HUES6 (cell line): Measurements from ENCODE around the gene SNTG2.
A peak's percentile ranks its signal among the peaks of the same experiment; 100 is the strongest.

ENCODE experiments used
- H3K27ac ChIP-seq: 2 replicates; pipeline ENCODE4 v1.7.0; 2013; ENCODE audit warnings: low read depth, mild to moderate bottlenecking, low read length, inconsistent platforms
- H3K27me3 ChIP-seq: 2 replicates; pipeline ENCODE4 v1.6.1; 2013; ENCODE audit warnings: low read length; ENCODE audit not compliant: control insufficient read depth, insufficient read depth
- H3K36me3 ChIP-seq: 2 replicates; pipeline ENCODE4 v1.6.1; 2013; ENCODE audit warnings: low read length; ENCODE audit not compliant: control insufficient read depth, insufficient read depth
- H3K4me1 ChIP-seq: 2 replicates; pipeline ENCODE4 v1.6.1; 2013; ENCODE audit warnings: low read length; ENCODE audit not compliant: control insufficient read depth, insufficient read depth
- H3K4me3 ChIP-seq: 2 replicates; pipeline ENCODE4 v1.5.1; 2013; ENCODE audit warnings: low read depth, low read length
- H3K9ac ChIP-seq: one replicate; pipeline ENCODE4 v1.6.1; 2013; ENCODE audit warnings: mild to moderate bottlenecking, low read length
- H3K9me3 ChIP-seq: 2 replicates; pipeline ENCODE4 v1.6.1; 2013; ENCODE audit warnings: low read depth, low read length; ENCODE audit not compliant: control insufficient read depth, insufficient read depth

The SNTG2 gene

DNA sequence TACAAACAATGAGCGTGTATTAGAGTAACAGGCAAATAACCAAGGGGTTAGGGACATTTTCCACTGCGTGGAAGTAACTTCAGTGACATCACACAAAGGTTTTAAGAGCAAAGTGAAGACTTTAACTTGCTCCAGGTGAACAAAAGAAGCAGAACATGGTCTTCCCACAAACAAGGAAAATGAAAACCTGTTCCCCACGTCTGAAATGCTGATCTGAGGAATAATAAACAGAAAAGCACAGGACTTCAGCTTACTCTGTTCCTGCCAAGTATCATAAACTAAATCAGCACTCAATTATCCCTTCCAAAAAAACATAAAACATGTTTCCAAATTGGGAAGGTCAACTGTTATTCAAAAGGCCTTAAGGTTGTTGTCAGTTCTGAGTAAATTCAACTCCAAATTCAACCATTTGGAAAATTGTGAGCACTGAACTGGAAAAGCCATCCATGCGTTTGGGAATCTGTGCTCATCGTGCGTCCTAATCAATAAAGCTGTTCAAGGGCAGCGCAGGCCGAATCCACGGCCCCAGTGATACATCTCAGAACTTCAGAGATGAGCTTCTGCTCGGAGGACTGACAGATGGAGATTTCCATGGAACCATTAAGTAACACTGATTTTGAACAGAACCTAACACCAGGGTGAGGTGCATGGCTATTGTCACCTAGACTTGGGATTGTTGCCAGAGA lies 7.7 kb upstream of the SNTG2 start:
- Histone ChIP-seq H3K9ac (no peak overlapping the region), H3K9me3 (peaks cover 12% of the 10 kb centered on the region), H3K27ac (no peak overlapping the region), H3K4me3 (no peak overlapping the region), H3K27me3 (peaks cover 11% of the 10 kb centered on the region), H3K36me3 (no peaks in the 10 kb centered on the region), H3K4me1 (peaks cover 11% of the 10 kb centered on the region)

DNA sequence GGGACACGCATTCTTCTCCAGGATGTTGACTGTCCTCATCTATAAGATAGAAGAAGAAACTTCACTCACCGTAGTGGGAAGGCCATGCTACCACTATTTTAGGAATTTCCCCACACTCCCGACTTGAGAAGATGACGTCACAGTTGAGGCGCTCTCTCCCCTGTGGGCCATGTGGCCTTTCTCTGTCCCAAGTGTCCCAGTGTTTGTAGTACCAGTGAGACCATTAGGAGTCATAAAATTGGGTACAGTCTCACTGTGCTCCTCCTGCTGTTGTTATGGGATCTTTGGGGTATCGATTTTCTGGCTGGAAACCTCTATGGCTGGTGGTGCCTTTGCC lies 7.2 kb upstream of the SNTG2 start:
- Histone ChIP-seq H3K27me3 (peaks cover 15% of the 10 kb centered on the region), H3K36me3 (no peaks in the 10 kb centered on the region), H3K27ac (no peak overlapping the region), H3K9me3 (peaks cover 12% of the 10 kb centered on the region), H3K4me1 (peaks cover 11% of the 10 kb centered on the region), H3K4me3 (no peak overlapping the region), H3K9ac (no peak overlapping the region)

GRCh38 chr2:943821-944220 lies 6.8 kb upstream of the SNTG2 start:
- peaks cover 18% of the 10 kb centered on the region for H3K27me3 ChIP-seq
- no peaks in the 10 kb centered on the region for H3K36me3 ChIP-seq
- H3K4me1 ChIP-seq, result peaks cover 11% of the 10 kb centered on the region
- no peak overlapping the region for H3K4me3 ChIP-seq
- no peak overlapping the region for H3K27ac ChIP-seq
- peaks cover 12% of the 10 kb centered on the region for H3K9me3 ChIP-seq
- H3K9ac ChIP-seq, result no peak overlapping the region

DNA sequence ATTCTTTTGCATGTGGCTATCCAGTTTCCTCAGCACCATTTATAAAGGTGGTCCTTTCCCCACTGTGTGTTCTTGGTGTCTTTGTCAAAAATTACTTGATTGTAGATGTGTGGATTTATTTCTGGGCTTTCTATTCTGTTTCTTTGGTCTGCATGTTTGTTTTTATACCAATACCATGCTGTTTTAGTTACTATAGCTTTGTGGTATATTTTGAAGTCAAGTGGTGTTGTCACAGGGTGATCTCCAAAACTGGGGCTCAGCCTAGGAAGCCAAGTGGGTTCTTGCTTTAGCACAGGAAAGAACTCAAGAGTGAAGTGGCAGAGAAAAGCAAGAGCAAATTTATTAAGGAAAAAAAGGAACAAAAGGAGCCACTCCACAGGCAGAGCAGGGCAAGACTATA lies 6.0 kb upstream of the SNTG2 start:
- Histone ChIP-seq H3K27ac (no peak overlapping the region), H3K36me3 (no peaks in the 10 kb centered on the region), H3K4me3 (no peak overlapping the region), H3K9me3 (peaks cover 12% of the 10 kb centered on the region), H3K9ac (no peak overlapping the region), H3K27me3 (peaks cover 27% of the 10 kb centered on the region), H3K4me1 (peaks cover 11% of the 10 kb centered on the region)

DNA sequence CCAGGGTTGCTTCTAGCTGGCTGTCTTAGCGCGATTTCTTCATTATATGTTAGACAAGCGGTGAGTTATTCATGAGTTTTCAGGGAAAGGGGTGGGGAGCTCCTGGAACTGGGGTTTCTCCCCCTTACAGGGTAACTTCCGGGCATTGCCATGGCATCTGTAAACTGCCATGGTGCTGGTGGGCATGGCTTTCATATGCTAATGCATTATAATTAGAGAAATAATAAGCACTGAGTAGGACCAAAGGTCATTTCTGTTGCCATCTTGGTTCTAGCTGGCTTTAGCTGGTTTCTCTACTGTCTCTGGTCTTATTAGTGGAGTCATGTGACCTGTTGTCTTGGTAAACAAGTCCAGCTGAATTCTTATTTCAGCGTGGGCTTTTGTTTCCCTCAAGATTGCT lies 5.5 kb upstream of the SNTG2 start:
- no peak overlapping the region for H3K9ac ChIP-seq
- peaks cover 12% of the 10 kb centered on the region for H3K9me3 ChIP-seq
- no peaks in the 10 kb centered on the region for H3K36me3 ChIP-seq
- no peak overlapping the region for H3K27ac ChIP-seq
- peaks cover 11% of the 10 kb centered on the region for H3K4me1 ChIP-seq
- H3K27me3 ChIP-seq, result peaks cover 31% of the 10 kb centered on the region
- no peak overlapping the region for H3K4me3 ChIP-seq

GRCh38 chr2:946073-946948 lies 4.3 kb upstream of the SNTG2 start:
- Histone ChIP-seq H3K9me3 (peaks cover 12% of the 10 kb centered on the region), H3K9ac (no peak overlapping the region)

DNA sequence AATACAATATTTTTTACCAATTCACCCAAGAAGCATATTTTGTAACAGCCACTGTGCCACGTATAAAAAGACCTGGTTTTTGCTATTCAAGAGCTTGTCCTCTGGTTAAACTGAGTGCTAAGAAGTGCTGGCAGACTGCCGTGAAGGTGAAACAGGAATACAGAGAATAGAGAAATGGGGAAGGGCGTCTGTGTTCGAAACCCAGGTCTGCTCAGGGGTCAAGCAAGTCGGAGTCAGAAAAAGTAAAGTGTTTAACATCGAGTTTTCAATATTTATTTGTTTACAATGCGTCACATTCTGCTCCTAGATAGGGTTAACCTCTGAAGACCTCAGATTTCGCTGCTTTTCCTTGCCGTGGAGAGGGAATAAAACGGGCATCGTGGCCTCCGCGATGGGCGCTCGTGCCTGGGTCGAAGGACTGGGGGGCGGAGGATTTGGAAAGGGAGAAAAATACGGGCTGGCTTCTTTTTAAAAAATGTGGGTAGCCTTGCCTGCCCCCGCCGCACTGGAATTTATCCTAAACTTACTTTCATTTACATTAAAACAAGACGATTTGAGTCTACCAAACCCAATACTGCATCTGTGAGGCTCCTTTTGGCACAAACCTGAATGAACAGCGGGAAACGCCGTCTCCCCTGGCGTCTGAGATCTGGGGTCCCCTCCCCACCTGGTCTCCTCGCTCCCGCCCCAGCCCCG lies 1.1 kb upstream of the SNTG2 start:
- Histone ChIP-seq H3K4me1 (peaks cover 29% of the 10 kb centered on the region), H3K27me3 (peaks cover 66% of the 10 kb centered on the region), H3K9me3 (peaks cover 8% of the 10 kb centered on the region), H3K36me3 (no peaks in the 10 kb centered on the region), H3K27ac (no peak overlapping the region; the same call in 1 of the 2 replicates), H3K9ac (peak overlapping the region; percentile 26), H3K4me3 (peak overlapping the region; percentile 76)

More at GRCh38 chr2:946073-946948, 4.3 kb upstream of the SNTG2 start:
- H3K4me3 ChIP-seq, result no peak overlapping the region
- H3K27me3 ChIP-seq, result peaks cover 37% of the 10 kb centered on the region
- no peak overlapping the region for H3K27ac ChIP-seq
- H3K36me3 ChIP-seq, result no peaks in the 10 kb centered on the region
- H3K4me1 ChIP-seq, result peaks cover 11% of the 10 kb centered on the region

- H3K27ac ChIP-seq, result no peak overlapping the region
- peaks cover 22% of the 10 kb centered on the region for H3K4me1 ChIP-seq
- H3K9me3 ChIP-seq, result no peaks in the 10 kb centered on the region
- H3K27me3 ChIP-seq, result peaks cover 62% of the 10 kb centered on the region
- H3K9ac ChIP-seq, result no peak overlapping the region
- H3K4me3 ChIP-seq, result peak overlapping the region; percentile 76
- no peaks in the 10 kb centered on the region for H3K36me3 ChIP-seq
Measured at GRCh38 chr2:951224-952006, 766 bp downstream of the SNTG2 start.

- Histone ChIP-seq H3K4me1 (peaks cover 25% of the 10 kb centered on the region), H3K36me3 (no peaks in the 10 kb centered on the region)
Measured at GRCh38 chr2:953408-953807, 2.8 kb downstream of the SNTG2 start.

GRCh38 chr2:953975-954686 lies 3.5 kb downstream of the SNTG2 start:
- Histone ChIP-seq H3K9ac (no peak overlapping the region), H3K27ac (no peak overlapping the region), H3K4me1 (peaks cover 25% of the 10 kb centered on the region), H3K36me3 (no peaks in the 10 kb centered on the region), H3K27me3 (peaks cover 46% of the 10 kb centered on the region), H3K4me3 (no peak overlapping the region), H3K9me3 (no peaks in the 10 kb centered on the region)

More at GRCh38 chr2:953408-953807, 2.8 kb downstream of the SNTG2 start:
- H3K27me3 ChIP-seq, result peaks cover 53% of the 10 kb centered on the region
- H3K9me3 ChIP-seq, result no peaks in the 10 kb centered on the region
- no peak overlapping the region for H3K9ac ChIP-seq
- no peak overlapping the region for H3K4me3 ChIP-seq
- H3K27ac ChIP-seq, result no peak overlapping the region
